Right cardiac atrium (tissue), 5 donors: ENCODE measurements around the gene COQ10B. TPM values are rescaled to one million over a fixed set of nuclear protein-coding genes. Genes with fewer than 3 reads are reported as not detected.
"Not testable (repeated sequence)": the region's sequence is repeated elsewhere in the genome, so short reads cannot be mapped to it uniquely, and the experiment has no call there.

Experiments used
- ATAC-seq, 2 donors: fragments of 200-7000 bp; cut with Tn5 transposase; one replicate each; pipeline versions ENCODE4 v1.8.0 to v1.9.1; 2020; ENCODE audit warnings: moderate library complexity in 2 of 2, mild to moderate bottlenecking in 1 of 2
- DNase-seq, 3 donors: peaks; one replicate each; pipeline ENCODE4 v3.0.0-alpha.2; 2020
- H3K27ac ChIP-seq: one replicate; pipeline ENCODE4 v1.5.1; 2013; ENCODE audit warnings: mild to moderate bottlenecking, low read length, control low read depth, moderate library complexity
- H3K27me3 ChIP-seq: one replicate; pipeline ENCODE4 v1.6.1; 2013; ENCODE audit not compliant: control insufficient read depth, insufficient read depth
- H3K4me1 ChIP-seq: one replicate; pipeline ENCODE4 v1.6.1; 2013; ENCODE audit warnings: low read length; ENCODE audit not compliant: control insufficient read depth, insufficient read depth
- H3K4me3 ChIP-seq: one replicate; pipeline ENCODE4 v1.5.1; 2013; ENCODE audit warnings: low read length, control low read depth
- H3K9me3 ChIP-seq: one replicate; pipeline ENCODE4 v1.6.1; 2013; ENCODE audit warnings: low read length; ENCODE audit not compliant: control insufficient read depth
- WGBS: extraction: QIAGEN DNeasy Blood & Tissue Kit; methylation state at CpG from one replicate; pipeline ENCODE4 v1.1.7; 2013; 5-methylcytosine and 5-hydroxymethylcytosine counted together
- intact Hi-C, 4 donors: fragments of 100-400 bp; cut with DNase I; formaldehyde crosslinking; loops; one replicate each; pipeline versions ENCODE4 v1.11.0 to v1.14.0; 2022 to 2023
- polyA plus RNA-seq: library from polyadenylated mRNA; stranded (reverse); fragments of 200-250 nt; gene quantifications from one replicate; pipeline ENCODE4 v1.2.3, GENCODE V29; 2013
- total RNA-seq, 4 donors: library from RNA; stranded (reverse); fragmentation: NEBNext Ultra II Directional; extraction: Animal tissue kit (Norgen Biotek cat#: 25700); gene quantifications; one replicate each; pipeline ENCODE4 v1.2.1, GENCODE V29; 2021
- donor health status: healthy with polysubstance abuse.
- donor health status: DM: no; HTN: yes; CAD: no.
- donor health status: DM: no; HTN: no; CAD: no.
- donor health status: DM: no; HTN: yes; CAD: no; lungs with severe emphysema.
- donor health status: DM: yes; HTN: yes; CAD: no.

Gene COQ10B
- total and polyA plus RNA-seq, 5 donors: 24.8 to 37.0 (median 29.3) TPM

- 85% methylated on average over 6 of the region's 6 CpGs for WGBS
- H3K9me3 ChIP-seq, H3K4me1 ChIP-seq, H3K27ac ChIP-seq, H3K27me3 ChIP-seq, H3K4me3 ChIP-seq, intact Hi-C loops, DNase-seq, ATAC-seq: not testable (repeated sequence)
These were observed 2.4 kb upstream of the COQ10B start for GRCh38 chr2:197450935-197451358.

GRCh38 chr2:197452754-197453122 is 614 bp upstream of the COQ10B start:
- Histone ChIP-seq H3K4me1 (no peaks in the 10 kb centered on the region), H3K4me3 (peak overlapping the region; percentile 74), H3K9me3 (no peaks in the 10 kb centered on the region), H3K27me3 (no peaks in the 10 kb centered on the region), H3K27ac (peak overlapping the region; percentile 99)
- no peak for DNase-seq
- intact Hi-C loops: no loop called here
- WGBS: 2% methylated on average over 11 of the region's 11 CpGs
- ATAC-seq: no peak

GRCh38 chr2:197453914-197454398 is 604 bp downstream of the COQ10B start:
- H3K27me3 ChIP-seq: no peaks in the 10 kb centered on the region
- H3K9me3 ChIP-seq: no peaks in the 10 kb centered on the region
- H3K4me3 ChIP-seq: peak overlapping the region; percentile 90
- intact Hi-C loops: no loop called here
- ATAC-seq: peak; percentile 75 to 86
- under 1% methylated on average over 11 of the region's 11 CpGs for WGBS
- no peaks in the 10 kb centered on the region for H3K4me1 ChIP-seq
- peak overlapping the region; percentile 99 for H3K27ac ChIP-seq
- no peak for DNase-seq

- H3K27me3 ChIP-seq: no peaks in the 10 kb centered on the region
- H3K9me3 ChIP-seq: no peaks in the 10 kb centered on the region
- peaks cover 3% of the 10 kb centered on the region for H3K4me1 ChIP-seq
- no peak for ATAC-seq
- no peak for DNase-seq
- WGBS: 68% methylated on average over 2 of the region's 2 CpGs
- H3K27ac ChIP-seq: no peak overlapping the region
- intact Hi-C loops: no loop called here
- H3K4me3 ChIP-seq: peak overlapping the region; percentile 90
These were observed 1.6 kb downstream of the COQ10B start for GRCh38 chr2:197454923-197455322.

- WGBS: 98% methylated on average over 1 of the region's 1 CpG
- no peak for ATAC-seq
- DNase-seq: no peak
- intact Hi-C loops: no loop called here
- no peak overlapping the region for H3K27ac ChIP-seq
- no peak overlapping the region for H3K4me3 ChIP-seq
- H3K27me3 ChIP-seq: no peaks in the 10 kb centered on the region
- H3K9me3 ChIP-seq: no peaks in the 10 kb centered on the region
- H3K4me1 ChIP-seq: peaks cover 3% of the 10 kb centered on the region
These were observed 2.1 kb downstream of the COQ10B start for GRCh38 chr2:197455428-197455827.

- intact Hi-C loops: no loop called here
- H3K27ac ChIP-seq: no peak overlapping the region
- no peak for DNase-seq
- no peaks in the 10 kb centered on the region for H3K9me3 ChIP-seq
- H3K4me3 ChIP-seq: no peak overlapping the region
- ATAC-seq: no peak
- no peaks in the 10 kb centered on the region for H3K27me3 ChIP-seq
- 84% methylated on average over 4 of the region's 4 CpGs for WGBS
- peaks cover 3% of the 10 kb centered on the region for H3K4me1 ChIP-seq
These were observed 7.3 kb downstream of the COQ10B start for GRCh38 chr2:197460649-197461048.

- no peak for DNase-seq
These were observed 7.7 kb downstream of the COQ10B start for GRCh38 chr2:197461057-197461456.

GRCh38 chr2:197464175-197464574 is 10.8 kb downstream of the COQ10B start:
- DNase-seq (no peak), ATAC-seq (no peak)
- intact Hi-C loops: no loop called here
- 68% methylated on average over 1 of the region's 1 CpG for WGBS
- Histone ChIP-seq H3K27ac (no peak overlapping the region), H3K4me3 (no peak overlapping the region), H3K9me3 (no peaks in the 10 kb centered on the region), H3K27me3 (no peaks in the 10 kb centered on the region), H3K4me1 (peaks cover 2% of the 10 kb centered on the region)

More at GRCh38 chr2:197461057-197461456, 7.7 kb downstream of the COQ10B start:
- 73% methylated on average over 2 of the region's 2 CpGs for WGBS
- Histone ChIP-seq H3K27me3 (no peaks in the 10 kb centered on the region), H3K4me1 (peaks cover 3% of the 10 kb centered on the region), H3K4me3 (no peak overlapping the region), H3K27ac (no peak overlapping the region), H3K9me3 (no peaks in the 10 kb centered on the region)
- ATAC-seq: peak in 1 of 2 donors; percentile 83
- intact Hi-C loops: no loop called here

- Histone ChIP-seq H3K4me3 (no peak overlapping the region), H3K9me3 (no peaks in the 10 kb centered on the region), H3K27ac (no peak overlapping the region), H3K27me3 (no peaks in the 10 kb centered on the region), H3K4me1 (no peaks in the 10 kb centered on the region)
- no peak for ATAC-seq
- intact Hi-C loops: no loop called here
- no peak for DNase-seq
- 97% methylated on average over 5 of the region's 5 CpGs for WGBS
These were observed 18.8 kb downstream of the COQ10B start for GRCh38 chr2:197472166-197472565.

GRCh38 chr2:197477797-197478196 is 24.4 kb downstream of the COQ10B start:
- Histone ChIP-seq H3K9me3 (no peaks in the 10 kb centered on the region), H3K4me3 (no peak overlapping the region), H3K27me3 (no peaks in the 10 kb centered on the region), H3K27ac (no peak overlapping the region), H3K4me1 (no peaks in the 10 kb centered on the region)
- DNase-seq (no peak), ATAC-seq (no peak)
- WGBS: 97% methylated on average over 3 of the region's 3 CpGs
- intact Hi-C loops: no loop called here

- intact Hi-C loops: loop anchor here in 1 of 4 donors (10.0 kb wide), 1 partner anchor 66 kb away; no protein-coding TSS in a partner anchor
- Histone ChIP-seq H3K4me1 (no peaks in the 10 kb centered on the region), H3K4me3 (no peak overlapping the region), H3K9me3 (no peaks in the 10 kb centered on the region), H3K27me3 (no peaks in the 10 kb centered on the region), H3K27ac (no peak overlapping the region)
- 90% methylated on average over 9 of the region's 9 CpGs for WGBS
- DNase-seq (no peak), ATAC-seq (peak in 1 of 2 donors; percentile 30)
These were observed 27.0 kb downstream of the COQ10B start for GRCh38 chr2:197480165-197481036.
